Brain pericyte (primary cell): Measurements from ENCODE around the gene CYP2D6.
"Not testable (repeated sequence)": the region's sequence is repeated elsewhere in the genome, so short reads cannot be mapped to it uniquely, and the experiment has no call there.

Experiments used
- DNase-seq: peaks from one replicate; pipeline ENCODE4 v3.0.0-alpha.2; 2012; ENCODE audit warnings: low read depth, low spot score

The CYP2D6 gene

DNA sequence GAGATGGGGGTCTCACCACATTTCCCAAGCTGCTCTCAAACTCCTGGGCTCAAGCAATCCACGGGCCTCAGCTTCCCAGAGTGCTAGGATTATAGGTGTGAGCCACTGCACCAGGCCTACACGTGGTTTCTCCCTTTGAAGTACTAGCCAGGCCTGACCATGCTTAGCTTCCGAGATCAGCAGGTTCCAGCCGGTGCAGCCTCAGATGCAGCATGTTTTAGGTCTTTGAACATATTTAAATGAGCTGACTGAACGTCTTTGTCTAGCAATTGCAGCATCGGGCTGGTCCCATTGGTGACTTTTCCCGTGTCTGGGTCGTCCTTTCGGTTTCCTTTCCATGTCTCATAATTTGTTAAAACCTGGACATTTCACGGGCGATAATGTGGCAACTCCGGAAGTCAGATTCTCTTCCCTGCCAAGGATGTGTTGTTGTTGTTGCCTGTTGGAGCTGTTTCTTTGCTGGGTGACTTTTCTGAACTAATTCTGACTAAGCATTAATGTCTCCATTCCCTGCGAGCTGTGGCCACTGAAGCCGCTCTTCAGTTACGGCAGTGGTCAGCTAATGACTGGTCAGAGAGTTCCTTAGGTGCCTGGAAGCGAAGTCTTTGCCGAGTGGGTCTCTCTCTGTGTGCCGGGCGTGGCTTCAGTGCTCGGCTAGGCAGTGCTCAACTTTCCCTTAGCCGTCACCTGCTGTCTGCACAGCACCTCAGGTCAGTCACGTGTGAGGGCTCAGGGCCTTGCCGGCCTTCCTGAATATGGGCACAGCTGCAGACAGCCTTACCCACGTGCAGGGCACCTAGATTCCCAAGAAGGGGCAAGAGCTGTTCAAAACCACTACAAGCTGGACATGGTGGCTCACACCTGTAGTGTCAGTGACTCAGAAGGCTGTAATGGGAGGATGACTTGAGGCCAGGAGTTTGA lies 3.8 kb upstream of the CYP2D6 start:
- DNase-seq: no peak

DNA sequence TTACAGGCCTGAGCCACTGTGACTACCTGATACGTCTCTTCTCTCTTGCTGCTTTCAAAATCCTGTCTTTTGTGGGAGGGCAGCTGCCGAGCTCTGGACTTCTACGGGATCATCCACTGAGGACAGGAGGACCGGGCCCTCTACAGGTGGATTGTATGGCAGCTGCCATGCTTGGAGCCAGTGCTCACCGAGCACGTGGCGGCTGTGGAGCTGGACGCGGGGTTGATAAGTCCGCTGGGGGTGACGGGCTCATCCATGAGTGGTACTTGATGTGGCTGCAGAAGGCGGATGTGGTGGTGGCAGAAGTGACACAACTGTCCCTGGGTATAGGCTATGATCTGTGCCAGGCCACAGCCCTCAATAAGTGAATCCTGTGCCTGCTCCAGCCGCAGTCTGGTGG lies 1.8 kb upstream of the CYP2D6 start:
- no peak for DNase-seq

DNA sequence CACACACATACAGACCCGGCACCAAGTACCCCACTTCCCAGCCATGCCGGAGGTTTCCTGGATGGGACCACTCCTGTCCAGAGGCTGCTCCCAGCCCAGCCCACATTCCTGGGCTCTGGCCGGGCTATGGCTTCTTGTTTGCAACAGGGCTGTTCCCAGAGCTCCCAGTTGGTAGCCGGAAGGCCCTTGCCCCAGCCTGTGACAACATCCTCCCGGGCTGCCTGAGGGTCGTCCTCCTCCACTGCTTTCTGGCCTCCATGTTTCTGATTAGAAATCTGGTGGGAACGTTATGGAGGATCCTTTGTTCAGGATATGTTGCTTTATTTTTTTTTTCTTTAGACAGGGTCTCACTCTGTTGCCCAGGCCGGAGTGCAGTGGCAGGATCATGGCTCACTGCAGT lies 952 bp upstream of the CYP2D6 start:
- DNase-seq: no peak

DNA sequence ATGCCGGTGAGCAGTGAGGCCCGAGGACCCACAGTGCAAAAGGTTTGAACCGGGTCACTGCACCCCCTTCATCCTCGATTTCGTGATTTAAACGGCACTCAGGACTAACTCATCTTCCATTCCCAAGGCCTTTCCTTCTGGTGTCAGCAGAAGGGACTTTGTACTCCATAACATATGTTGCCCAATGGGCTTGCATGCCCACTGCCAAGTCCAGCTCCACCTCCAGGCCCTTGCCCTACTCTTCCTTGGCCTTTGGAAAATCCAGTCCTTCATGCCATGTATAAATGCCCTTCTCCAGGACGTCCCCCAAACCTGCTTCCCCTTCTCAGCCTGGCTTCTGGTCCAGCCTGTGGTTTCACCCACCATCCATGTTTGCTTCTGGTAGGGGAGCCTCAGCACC lies 428 bp downstream of the CYP2D6 start:
- DNase-seq: not testable (repeated sequence)

DNA sequence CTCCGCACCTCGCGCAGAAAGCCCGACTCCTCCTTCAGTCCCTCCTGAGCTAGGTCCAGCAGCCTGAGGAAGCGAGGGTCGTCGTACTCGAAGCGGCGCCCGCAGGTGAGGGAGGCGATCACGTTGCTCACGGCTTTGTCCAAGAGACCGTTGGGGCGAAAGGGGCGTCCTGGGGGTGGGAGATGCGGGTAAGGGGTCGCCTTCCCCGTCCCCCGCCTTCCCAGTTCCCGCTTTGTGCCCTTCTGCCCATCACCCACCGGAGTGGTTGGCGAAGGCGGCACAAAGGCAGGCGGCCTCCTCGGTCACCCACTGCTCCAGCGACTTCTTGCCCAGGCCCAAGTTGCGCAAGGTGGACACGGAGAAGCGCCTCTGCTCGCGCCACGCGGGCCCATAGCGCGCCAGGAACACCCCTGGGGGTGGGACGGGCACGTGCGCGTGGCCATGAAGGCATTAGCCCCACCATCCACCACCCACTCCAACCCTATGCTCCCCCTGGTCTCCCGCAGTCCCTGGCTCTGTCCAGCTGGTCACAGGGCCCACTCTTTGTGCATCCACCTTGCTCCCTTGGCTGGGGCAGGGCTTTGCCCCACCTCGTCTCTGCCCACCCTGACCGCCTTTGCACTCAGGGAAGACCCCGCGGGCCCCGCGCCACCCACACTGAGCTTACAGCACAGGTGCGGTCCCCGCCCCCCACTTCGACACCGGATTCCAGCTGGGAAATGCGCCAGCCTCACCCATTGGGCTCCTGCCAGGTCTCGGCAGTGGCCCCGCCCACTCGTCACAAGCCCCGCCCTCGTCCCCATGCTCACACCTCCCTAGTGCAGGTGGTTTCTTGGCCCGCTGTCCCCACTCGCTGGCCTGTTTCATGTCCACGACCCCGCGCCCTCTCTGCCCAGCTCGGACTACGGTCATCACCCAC lies 1.6 kb downstream of the CYP2D6 start:
- DNase-seq: not testable (repeated sequence)

DNA sequence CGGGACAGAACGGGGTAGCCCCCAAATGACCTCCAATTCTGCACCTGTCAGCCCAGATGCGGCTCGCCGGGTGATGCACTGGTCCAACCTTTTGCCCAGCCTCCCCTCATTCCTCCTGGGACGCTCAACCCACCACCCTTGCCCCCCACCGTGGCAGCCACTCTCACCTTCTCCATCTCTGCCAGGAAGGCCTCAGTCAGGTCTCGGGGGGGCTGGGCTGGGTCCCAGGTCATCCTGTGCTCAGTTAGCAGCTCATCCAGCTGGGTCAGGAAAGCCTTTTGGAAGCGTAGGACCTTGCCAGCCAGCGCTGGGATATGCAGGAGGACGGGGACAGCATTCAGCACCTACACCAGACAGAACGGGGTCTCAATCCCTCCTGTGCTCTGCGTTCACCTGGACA lies 2.6 kb downstream of the CYP2D6 start:
- not testable (repeated sequence) for DNase-seq

DNA sequence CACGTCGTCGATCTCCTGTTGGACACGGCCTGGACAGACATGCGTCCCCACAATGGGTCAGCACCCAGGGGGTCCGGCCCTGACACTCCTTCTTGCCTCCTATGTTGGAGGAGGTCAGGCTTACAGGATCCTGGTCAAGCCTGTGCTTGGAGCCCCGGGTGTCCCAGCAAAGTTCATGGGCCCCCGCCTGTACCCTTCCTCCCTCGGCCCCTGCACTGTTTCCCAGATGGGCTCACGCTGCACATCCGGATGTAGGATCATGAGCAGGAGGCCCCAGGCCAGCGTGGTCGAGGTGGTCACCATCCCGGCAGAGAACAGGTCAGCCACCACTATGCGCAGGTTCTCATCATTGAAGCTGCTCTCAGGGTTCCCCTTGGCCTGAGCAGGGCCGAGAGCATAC lies 3.0 kb downstream of the CYP2D6 start:
- no peak for DNase-seq

DNA sequence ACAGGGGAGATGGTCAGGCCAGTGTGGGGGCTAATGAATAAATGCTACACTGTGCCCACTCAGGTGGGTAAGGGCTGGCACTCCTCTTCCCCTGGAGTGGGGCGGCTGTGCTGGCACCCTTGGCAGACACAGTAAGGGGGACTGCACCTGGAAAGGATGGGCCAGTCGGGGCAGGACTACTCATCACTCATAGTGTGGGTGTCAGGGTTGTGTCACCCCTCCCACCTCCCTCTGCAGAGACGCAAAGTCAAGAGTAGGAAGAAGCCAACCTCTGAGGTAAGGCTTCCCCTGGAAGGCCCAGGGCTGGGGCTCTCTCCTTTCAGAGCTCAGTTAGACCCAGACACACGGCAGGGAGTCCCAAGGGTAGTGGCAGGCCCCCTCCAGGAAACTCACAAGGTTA lies 7.1 kb downstream of the CYP2D6 start:
- not testable (repeated sequence) for DNase-seq

DNA sequence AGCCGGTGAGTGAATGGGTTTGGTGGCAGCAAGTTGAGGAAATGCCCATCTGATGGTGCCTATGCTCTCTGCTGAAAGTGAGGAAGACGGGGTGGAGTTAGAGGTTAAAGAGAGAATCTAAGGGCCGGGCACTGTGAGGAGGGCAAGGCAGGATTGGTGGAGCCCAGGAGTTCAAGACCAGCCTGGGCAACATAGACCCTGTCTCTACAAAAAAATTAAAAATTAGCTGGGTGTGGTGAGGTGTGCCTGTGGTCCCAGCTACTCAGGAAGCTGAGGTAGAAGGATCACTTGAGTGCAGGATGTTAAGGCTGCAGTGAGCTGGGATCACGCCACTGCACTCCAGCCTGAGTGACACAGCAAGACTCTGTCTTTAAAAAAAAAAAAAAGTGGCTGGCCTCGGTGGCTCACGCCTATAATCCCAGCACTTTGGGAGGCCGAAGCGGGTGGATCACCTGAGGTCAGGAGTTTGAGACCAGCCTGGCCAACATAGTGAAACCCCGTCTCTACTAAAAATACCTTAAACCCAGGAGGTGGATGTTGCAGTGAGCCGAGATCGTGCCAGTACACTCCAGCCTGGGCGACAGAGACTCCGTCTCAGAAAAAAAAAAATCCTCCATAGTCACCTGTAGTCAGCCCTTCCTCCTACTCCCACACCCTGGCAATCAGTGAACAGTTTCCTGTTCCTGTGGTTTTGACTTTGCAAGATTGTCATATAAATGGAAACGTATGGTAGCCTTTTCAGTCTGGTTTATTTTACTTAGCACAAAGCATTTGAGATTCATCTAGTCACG lies 10.2 kb downstream of the CYP2D6 start:
- DNase-seq: not testable (repeated sequence)

DNA sequence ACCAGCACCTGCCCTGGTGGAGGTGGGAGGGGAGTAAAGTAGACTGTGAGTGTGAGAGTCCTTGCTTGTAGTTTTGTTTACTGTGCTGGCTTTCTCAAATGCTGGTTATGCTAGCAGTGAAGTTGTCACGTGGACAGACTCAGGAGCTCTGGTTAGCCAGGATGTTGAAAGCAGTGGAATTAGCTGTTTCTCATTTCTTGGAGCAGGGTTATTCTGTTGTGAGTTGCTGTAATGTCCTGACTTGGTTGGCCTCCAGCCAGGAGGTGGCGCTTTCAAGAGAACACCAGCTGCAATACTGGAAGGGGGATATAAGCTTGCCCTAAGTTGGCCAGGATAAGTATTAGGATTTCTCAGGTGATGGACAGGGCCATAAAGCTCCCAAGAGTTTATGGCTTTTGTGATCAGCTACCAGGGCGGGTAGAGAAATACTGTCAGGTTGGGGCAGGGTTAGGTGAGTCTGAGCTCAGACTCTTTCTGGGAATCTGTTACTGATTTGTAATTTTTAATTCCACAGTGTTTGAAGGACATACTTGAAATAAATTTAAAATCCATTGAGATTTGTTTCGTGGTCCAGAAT lies 13.7 kb downstream of the CYP2D6 start:
- no peak for DNase-seq

DNA sequence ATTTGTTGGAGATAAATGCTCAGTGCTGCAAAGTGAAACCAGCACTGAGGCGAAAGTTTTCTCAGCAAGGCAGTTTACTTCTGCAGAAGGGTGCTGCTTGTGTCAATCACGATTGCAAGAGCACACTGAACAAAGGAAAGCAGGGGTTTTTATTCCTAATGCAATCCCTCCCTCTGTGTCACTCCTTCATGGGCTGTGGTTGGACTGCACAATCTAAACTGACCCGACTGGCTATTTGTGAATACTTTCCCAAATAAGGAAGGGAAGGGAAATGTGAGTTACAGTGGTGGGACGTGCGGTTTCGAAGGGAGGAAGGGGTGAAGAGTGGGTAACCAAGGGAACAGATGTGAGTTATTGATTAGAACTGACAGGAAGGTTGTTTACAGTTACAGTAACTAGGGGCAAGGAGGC lies 15.2 kb downstream of the CYP2D6 start:
- DNase-seq: not testable (repeated sequence)

DNA sequence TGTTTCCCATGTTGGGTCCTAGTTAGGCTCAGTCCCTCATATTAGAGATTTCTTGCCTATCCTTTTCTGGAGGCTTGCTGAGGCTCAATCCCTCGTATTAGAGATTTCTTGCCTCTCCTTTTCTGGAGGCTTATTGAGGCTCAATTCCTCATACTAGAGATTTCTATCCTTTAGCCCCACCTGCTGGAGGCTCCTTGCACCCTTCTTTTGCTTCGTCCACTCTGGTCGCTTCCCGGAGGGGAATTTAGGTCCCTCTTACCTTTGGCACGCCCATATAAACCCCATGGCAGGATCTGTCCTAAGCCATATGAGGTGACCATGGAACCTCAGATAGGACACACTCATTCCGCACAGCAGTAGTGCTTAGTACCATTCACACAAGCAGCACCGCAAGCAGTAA lies 15.9 kb downstream of the CYP2D6 start:
- no peak for DNase-seq

DNA sequence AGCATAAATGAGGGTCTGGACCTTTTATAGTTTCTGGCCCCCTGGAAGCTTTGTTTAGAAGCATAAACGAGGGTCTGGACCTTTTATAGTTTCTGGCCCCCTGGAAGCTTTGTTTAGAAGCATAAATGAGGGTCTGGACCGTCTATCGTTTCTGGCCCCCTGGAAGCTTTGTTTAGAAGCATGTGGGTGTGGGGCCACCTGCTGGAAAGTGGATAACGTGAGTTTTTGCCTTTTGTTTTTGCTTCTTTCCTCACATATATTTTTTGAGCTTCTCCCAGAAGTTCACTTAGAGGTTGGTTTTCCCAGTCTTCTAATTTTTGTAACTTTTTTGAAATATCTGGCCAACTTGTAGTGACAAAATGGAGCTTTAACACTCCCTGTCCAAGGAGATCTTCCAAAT lies 17.8 kb downstream of the CYP2D6 start:
- DNase-seq: not testable (repeated sequence)

DNA sequence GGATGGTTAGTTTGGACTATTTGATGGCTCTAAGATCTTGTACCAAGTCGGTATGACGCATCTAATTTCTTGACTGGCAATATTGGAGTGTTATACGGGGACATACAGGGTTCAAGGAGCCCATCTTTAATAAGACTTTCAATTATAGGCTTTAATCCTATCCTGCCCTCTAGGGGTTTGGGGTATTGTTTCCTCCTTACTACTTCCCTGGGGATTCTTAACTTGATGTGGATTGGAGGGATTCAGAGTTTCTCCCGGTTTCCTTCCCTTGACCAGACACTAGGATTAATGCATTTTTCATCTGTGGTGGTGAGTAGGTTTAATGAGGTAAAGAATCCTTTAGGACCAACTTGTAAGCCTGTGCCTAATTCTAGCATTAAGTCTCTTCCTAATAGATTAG lies 18.8 kb downstream of the CYP2D6 start:
- DNase-seq: no peak

DNA sequence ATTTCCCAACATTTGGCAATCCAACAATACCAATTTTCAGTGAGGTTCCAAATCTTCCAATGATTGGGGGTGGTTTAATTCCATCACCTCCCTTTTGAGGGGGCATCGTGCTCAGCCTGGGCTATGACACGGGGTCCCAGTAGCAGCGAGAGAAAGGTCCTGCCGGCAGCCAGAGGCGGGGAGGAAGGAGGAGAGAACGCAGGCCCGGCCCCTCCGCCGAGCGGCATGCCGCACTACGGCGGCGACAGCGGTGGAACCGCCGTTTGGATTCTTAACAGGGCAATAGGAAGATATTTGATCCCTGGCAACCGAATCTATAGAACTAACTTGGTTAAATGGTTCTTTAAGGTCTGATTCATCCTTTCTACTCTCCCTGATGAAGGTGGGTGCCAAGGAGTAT lies 21.8 kb downstream of the CYP2D6 start:
- DNase-seq: no peak

DNA sequence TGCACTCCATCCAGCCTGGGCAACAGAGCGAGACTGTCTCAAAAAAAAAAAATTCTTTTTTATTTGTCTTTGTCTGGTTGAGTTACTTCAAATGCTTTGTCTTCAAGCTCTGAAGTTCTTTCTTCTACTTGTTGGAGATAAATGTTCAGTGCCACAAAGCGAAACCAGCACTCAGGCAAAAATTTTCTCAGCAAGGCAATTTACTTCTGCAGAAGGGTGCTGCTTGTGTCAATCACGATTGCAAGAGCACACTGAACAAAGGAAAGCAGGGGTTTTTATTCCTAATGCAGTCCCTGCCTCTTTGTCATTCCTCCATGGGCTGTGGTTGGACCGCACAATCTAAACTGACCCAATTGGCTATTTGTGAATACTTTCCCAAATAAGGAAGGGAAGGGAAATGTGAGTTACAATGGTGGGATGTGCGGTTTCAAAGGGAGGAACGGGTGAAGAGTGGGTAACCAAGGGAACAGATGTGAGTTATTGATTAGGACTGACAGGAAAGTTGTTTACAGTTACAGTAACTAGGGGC lies 26.2 kb downstream of the CYP2D6 start:
- DNase-seq: not testable (repeated sequence)

DNA sequence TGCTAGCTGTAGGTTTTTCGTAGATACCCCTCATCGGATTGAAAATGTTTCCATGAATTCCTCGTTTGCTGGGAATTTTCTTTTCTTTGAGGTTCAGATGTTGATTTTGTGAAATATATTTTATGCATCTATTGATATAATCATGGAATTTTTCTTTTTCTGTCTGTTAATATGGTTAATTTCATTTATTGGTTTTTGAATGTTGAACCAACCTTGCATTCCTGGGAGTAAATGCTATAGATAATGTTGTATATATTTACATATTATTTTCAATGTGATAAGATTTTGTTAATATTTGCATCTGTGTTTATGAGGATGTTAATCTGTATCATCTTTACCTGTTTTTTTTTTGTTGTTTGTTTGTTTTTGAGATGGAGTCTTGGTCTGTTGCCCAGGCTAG lies 29.4 kb downstream of the CYP2D6 start:
- no peak for DNase-seq

DNA sequence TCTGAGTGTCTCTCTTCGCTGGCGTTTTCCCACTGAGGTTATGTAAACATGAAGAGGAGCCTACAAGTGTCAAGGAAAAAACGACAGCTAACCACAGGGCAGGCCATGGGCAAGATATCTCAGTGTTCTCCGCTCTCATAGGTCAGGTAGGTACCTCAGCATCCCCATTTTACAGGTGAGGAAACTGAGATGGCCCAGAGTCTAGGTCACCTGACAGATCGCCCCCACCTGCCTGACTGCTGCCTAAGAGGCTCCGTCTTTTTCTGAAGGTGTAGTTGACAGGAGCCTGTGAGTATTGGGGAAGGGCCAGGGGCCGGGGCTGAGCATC lies 39.2 kb downstream of the CYP2D6 start:
- DNase-seq: no peak

DNA sequence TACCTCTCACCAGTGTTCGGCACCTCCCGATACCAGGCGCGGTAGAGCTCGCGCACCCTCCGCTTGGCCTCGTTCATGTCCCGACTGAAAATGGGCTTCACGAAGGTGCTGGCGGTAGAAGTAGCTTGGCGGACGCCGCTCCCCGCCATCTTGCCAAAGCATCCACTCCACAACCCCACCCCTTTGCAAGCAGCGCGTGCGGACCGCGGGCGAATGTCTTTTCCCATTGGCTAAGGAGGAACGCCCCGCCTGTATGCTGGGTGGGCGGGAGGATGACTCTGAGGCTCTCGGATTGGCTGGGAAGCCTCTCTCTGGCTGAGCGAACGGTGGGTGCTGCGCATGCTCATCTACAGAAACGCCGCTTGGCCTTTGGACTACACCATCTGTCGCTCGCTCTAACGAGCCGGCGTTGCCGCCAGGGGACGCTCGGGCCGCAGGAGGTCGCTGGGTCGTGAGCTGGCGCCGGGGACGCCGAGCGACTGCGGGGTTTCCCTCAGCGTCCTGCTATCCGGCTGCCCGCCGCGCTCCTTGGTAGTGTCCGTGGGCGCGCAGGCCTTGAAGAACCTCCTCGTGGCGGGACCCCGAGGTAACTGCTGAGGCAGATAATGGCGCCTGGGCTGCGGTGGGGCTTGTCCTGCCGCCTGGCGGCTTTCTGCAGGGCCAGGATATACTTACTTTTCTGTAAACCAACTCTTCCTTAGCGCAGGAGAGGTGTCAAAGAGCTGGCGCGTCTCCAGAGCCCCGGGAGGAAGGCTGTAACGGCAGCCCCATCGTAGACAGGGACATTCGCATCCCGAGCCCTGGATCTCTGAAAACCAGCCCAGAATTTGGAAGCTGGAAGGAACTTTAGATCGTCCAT lies 39.8 kb downstream of the CYP2D6 start, which contains the start of gene NDUFA6:
NDUFA6 (minus strand) TSS at position 177 of the 859 bp plus-strand sequence; CDS start at position 149, 28 bp downstream.
- peak; percentile 97 for DNase-seq

DNA sequence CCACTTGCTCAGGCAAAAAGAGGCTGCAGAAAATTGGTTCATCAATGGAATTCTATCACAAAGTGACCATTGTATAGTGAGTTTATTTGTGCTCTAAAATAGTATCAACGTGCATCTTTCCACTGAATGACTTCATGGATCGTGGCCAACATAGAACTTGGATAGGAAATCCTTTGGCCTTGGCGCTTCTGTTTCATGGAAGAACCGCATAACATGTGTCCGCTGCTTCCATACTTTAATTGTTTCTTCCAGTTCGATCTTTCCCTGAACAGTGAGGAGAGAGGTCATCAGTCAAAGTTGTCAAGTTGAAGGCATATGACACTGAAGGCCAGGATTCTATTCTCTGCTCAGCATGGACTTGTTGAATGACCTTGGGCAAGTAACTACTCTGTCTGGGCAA lies 44.6 kb downstream of the CYP2D6 start:
- DNase-seq: no peak
